NCI-H1105 (cell line): ENCODE data around the gene CACNA2D3.
"Not testable (repeated sequence)": the region's sequence is repeated elsewhere in the genome, so short reads cannot be mapped to it uniquely, and the experiment has no call there.

ENCODE experiments used
- DNase-seq: peaks from one replicate; lab custom pipeline; 2025; lab: John Stamatoyannopoulos, UW

Gene CACNA2D3

DNA sequence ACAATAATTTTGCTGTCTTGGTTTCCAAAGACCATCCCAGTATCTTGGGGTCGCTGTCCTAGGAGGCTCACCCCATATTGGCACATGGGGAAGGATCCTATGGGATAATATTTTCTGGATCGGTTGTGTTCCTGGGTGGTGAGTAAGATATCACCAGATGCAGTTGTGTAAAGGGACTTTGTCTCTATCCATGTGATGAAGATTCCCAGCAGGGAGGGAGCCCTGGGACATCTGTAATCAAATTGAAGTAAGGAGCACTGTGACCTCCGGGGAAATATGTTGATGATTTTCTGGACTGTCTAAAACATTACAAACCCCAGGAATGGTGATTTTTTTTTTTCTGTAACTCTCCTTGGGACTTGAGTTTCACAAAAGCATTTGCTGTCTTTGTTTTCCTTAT is 841.7 kb downstream of the CACNA2D3 start:
- DNase-seq, result no peak

DNA sequence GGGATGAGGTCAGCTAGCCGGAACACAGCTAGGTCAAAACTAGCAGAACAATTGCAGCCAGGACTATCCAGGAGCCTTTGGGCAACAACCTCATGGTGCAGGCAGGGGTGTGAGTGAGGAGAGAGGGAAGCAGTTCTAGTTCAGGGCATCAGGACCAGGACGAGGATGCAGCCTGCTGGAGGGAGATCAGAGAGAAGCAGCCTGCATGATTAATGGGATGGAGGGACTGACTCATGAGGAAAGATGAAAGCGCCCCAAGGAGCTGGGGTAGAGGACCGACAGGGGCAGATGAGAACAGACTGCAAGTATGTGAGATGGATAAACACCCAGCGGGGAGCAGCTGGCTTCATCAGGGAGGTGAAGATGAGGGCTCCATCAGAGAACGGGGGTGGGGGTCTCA is 843.4 kb downstream of the CACNA2D3 start:
- DNase-seq, result no peak

DNA sequence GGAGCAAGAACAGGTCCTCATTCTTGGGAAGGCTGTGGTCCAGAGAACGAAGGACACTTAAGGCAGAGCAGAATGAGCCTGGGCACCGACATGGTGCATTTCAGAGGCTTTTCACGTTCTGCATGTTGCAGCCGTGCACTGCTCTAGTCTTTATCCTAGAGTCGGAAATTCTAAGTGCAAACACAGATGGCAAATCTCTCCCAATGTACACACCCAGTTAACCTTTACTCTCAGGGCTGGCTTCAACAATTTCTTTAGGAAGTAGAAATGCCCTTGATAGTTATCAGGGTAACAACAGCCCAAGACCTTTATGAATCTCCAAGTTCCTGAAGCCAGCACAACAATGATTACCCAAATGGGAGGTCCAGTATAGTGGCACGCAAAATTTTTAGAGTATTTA is 844.6 kb downstream of the CACNA2D3 start:
- no peak for DNase-seq

DNA sequence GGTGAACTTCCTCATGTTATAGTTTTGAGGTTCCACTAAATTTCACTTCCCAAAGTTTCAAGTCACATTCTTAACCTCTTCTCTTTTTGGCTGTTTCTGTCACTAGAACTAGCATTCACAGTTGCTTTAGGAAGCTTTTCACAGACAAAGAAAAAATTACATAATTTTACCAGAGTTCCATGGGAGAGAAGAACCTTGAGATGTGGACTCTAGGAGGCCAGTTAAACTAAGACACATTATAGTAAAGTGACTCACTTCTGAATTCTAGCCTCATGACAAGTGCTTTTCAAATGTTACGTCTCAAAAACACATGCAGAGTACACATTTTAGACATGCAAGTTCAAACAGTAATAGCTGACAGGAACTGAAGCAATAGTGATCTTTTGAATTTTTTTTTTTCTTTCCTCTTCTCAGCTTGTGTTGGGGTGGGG is 845.4 kb downstream of the CACNA2D3 start:
- no peak for DNase-seq

DNA sequence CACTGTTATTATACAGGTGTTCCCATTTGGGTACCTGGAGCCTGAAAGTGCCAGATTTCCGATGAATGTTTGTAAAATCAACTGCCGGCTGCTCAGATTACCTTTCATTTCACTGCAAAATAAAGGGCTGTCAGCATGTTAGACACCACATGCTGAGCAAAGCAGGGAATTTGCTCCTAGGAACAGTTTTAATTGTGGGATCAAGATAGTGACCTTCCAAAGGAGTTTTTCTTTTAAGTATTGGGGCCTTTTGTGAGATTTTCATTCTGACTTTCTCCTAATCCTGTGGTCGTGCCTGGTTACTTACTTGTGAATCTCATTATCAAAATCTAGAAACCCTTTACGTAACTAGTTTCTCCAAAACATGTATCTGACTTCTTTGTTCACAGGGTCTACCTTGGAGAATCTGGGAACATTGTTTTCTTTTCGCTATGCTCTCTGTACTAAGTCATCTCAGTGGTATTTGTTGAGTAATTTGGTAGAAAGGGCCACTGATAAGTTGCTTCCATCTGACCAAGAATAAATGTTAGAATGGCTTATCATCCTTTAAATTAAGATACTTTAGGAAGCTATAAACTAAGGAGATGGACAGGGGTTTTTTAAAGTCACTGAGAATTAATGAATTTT is 846.3 kb downstream of the CACNA2D3 start:
- no peak for DNase-seq

DNA sequence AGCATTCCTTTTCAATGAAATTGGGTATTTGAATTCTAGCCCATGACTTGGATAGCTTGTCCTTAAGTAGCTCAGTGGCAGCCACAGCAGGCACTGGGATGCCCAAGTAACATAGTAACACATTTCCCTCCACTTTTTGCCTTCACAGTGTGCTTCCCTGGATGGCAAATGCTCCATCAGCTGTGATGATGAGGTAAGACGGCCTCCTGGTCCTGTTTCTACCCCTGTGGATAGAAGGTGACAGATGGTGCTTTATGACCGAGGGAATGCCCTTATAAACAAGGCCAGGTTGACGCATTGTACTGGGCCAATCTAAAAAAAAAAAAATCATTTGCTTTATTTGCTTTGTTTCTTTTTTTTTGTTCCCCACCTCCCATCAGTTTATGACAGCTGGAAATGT is 847.3 kb downstream of the CACNA2D3 start:
- no peak for DNase-seq

DNA sequence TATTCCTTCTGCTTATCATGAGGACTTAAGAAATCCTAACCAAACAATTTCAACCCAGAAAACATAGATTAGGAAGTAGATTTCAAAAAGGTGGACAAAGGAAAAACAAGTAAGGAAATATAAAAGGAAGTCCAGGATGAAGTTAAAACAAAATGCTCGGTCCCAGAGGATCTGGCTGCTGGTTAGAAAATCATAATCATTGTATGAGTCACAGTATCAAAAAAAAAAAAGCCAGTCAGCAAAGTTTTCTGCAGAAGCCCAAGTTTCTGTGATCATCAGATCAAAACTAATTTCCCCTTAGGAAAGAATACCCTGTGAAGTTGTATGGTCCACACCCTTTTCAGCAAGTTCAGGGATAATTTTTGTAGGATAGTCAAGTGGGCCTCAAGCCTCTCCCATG is 848.5 kb downstream of the CACNA2D3 start:
- DNase-seq, result no peak

DNA sequence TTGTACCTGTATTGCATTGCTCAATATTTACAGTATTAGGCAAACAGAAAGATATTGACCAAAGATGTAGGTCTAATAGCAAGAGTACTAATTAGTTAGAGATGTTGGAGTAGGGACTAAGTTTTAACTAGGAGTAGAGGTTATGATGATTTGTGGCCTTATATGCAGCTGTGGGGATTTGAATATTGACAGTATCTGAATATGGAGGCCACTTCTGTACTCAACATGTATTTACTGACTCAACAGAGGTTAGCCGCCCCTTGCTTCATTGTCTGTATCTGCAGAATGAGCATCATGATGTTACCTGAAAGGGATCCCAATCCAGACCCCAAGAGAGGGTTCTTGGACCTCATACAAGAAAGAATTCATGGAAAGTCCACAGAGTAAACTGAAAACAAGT is 855.1 kb downstream of the CACNA2D3 start:
- DNase-seq, result no peak

DNA sequence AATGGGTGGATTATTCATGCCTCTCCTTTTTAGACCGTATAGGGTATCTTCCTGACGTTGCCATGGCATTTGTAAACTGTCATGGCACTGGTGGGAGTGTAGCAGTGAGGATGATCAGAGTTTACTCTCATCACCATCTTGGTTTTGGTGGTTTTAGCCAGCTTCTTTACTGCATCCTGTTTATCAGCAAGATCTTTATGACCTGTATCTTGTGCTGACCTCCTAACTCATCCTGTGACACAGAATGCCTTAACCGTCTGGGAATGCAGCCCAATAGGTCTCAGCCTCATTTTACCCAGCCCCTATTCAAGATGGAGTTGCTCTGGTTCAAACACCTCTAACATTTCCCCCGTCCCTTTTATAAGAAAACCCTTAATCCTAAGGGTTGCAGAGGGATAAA is 855.6 kb downstream of the CACNA2D3 start:
- not testable (repeated sequence) for DNase-seq

DNA sequence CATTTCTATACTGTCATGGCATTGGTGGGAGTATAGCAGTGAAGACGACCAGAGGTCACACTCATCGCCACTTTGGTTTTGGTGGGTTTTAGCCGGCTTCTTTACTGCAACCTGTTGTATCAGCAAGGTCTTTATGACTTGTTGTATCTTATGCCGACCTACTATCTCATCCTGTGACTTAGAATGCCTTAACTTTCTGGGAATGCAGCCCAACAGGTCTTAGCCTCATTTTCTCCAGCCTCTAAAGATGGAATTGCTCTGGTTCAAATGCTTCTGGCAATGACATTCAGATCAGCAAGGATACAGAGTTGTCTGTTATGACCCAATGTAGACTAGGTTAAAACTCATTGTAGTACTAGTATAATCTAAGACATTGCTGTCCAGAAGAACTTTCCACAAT is 860.5 kb downstream of the CACNA2D3 start:
- no peak for DNase-seq

DNA sequence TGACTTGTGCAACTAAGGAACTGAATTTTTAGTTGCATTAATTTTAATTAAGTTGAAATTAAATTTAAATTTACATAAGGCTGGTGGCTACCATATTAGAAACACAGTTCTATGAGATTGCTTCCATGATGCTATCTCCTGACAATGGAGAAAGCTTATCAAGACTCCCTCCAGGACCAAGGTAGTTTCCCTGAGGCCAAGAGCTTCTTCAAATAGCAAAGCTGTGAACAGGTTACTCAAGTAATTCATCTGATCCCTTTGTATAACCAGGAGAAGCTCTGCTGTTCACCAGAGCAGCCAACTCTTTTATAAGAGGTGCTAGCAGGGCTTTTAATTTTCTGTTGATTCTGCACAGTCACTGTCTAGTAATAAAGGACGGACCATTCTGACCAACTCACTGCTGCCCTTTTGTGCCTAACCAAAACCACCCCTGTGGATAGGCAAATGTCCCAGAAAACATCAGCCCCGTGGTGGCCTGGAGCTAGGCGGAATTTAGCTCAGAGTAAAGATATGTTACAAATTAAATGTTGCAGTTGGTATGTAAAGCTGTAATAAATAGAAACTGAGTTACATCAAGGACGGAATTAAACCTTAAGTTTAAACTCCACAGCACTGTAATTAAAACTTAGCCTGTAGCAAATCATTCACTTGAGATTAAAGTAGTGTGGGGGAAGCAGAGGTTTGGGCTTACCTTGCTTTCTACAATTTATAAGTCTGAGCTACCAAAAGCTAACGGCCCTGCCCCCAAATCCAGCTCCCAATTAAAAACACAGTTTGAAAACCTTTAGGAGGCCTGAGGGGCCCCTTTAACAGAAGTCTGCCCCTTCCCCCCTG is 861.1 kb downstream of the CACNA2D3 start:
- DNase-seq, result no peak

DNA sequence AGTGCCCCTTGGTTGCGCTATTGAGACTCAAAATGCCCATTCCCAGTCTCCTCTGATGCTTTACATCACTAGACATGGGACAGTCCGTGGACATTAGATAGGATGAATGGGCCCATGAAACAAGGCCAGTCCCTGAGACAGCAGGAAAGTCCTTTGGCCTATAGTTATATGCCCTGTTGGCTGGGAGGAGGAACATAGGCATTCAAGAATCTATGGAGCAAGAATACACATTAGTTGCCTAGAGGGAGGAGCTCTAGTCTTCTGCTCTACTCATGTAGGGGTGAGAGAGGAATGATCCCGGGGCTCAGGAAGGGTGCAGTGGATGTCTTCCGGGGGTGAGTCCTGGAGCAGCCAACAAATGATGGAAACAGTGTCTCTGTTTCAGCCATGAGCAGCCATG is 863.5 kb downstream of the CACNA2D3 start:
- DNase-seq, result no peak

DNA sequence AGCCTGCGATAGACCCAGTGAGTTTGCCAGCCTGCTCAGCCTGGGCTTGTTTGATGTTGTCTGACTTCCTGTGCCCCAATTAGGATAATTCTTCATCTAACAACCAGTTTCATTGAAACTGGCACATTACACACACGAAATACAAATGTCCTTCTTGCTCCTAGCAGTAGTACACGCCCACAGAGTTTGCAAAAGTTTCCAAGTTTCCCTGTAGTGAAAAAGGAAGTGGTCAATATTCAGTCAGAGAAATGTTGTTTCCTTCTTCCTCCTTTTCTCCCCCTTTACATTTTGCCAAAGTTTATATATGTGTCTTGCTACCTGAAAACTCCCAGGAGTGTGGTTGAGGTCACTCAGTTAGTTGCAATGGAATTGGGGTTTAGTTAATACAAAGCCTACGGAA is 863.9 kb downstream of the CACNA2D3 start:
- DNase-seq, result no peak

DNA sequence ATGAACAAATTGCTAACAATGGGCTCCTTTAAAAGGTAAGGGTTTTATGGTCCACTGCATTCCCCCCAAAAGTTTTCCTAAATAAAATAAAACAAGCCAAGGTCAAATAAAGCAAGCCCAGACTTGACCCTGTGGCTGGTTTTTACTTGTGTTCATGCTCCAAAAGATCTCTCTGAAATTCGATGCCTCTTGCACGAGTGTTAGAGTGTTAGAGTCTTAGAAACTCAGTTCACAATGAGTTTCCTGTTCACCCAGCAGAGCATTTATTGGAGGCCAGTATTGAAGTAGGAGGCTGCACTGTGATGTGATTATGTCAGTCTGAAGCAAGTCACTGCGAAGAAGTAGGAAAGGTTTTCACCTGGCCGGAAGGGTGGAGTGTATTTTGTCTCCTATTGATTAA is 865.4 kb downstream of the CACNA2D3 start:
- peak; percentile 16 for DNase-seq

DNA sequence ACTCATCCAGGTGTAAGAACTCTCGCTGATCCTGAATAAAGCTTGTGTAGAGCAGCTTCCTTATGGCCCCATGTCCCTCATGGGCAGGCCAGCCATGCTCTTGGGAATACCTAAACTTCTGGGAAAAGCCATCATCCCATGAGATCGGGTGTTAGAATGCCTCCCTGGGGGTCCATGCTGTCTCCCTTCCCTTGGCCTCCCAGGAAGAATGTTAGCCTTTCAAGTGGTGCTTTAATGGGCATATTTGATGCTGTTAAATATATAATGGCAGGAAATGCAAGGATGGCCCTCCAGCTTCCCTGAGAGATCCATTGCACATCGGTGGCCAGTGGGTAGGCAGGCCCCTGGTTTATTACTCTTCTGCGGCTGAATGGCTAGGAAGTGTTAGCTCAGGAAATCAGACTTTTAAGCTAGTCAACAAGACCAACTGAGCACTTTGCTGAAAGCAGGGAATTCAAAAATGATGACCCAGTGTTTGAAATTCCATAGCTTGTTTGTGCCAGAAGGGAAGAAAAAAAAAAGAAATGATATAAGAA is 866.0 kb downstream of the CACNA2D3 start:
- no peak for DNase-seq

DNA sequence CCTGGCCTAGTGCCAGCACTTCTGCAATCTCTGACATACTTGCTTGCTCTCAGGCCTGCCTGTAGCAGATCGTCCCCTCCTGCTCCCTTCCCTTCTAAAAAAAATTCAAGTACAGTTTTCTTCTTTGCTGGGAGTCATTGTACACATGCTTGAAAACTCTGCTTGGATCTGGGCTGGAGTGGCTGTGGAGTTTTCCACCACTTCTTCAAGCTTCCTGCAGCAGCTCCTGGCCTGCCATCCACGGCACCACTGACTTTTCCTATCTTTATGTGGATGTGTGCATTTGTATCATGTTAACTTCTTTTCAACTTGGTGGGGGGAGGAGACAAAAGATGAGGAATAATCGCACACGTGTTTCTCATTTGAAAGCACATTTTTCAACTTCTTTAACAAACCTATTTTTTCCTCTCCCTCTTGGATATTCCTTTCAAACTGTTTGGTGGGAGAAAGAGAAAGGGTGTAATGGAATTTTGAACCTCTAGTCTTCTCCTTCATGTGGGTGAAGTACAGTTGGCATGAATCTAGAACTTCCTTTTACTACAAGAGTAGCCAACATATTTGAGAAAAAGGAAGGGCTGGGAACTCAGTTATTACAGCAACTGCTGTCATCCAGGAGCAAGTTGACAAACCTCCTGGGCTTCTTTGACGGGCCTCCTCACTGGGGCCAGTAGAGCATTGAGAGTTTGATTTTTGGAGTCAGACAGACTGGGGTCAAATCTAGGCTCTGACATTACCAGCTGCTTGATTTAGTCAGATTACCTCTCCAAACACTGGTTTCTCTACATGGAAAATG is 866.7 kb downstream of the CACNA2D3 start:
- no peak for DNase-seq

DNA sequence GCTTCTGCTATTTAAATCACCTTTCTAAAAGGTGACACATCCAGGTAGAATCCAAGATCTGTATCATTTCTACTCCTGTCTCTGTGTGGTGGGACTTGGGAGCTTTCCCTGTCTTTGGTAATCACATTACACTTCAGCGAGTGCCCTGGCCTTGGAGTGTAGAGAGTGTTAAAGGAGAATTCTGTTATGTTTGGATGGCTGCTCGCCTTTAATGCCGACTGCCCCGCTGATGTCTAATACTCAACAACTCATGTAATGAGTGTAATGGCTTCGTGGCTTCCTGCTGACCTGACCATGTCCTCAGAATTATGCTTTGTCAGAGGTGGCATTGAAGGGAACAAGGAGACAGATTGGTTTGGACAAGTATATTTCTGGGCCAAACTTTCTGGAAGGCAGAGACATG is 871.8 kb downstream of the CACNA2D3 start:
- DNase-seq, result no peak

DNA sequence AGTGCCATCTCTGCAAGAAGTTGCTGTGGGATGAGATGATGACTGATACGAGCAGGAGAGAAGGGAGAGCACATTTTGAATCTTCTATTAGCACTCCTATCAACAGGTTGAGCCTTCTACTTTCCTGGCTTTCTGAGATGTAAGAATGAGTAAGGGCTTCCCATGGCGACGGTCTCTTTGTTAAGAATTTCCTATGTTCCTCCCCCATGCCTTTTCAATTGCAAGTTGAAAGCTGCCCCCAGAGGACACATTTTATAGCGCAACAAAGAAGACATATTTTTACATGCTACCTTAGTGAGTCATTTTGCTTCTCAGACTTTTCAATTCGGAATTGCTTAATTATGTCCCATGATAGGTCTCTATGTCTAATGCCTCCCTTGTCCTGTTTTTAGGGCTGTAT is 876.8 kb downstream of the CACNA2D3 start:
- DNase-seq, result no peak

DNA sequence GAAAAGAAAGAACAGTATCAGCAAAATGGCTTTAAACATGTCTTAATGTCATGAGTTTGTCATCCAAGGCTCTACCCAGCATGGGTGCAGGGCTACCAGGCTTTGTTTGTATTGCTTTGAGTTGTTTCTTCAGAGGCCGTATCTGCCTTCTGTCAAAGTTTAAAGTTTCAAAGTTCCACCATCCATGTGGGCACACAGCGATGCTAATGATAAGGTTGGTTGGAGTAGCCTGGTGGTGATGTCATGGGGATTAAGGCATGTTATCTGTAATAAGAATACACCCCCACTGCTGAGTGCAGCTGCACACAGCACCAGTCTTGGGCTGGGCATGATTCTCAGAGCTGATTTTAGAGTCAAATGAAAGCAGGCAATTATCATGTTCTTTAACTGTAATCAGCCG is 877.5 kb downstream of the CACNA2D3 start:
- peak; percentile 5 for DNase-seq

DNA sequence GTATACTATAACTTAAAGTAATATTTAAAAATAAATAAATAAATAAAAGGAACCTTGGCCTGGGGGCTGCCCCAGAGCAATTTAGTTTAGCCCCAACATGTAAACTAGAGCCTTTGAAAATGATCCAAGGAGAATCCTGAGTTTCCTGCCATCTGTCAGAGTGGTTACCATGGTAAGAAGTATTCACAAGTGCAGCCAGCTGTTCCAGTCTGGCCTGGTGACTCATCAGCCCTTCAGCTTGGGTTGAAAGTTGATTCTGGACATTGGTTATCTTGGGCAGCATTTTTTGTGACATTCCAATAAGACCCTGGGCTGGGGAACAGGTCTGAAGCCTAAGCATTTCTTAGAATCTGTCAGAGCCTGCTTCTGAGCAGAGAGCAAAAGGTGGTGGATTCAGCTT is 878.2 kb downstream of the CACNA2D3 start:
- no peak for DNase-seq

DNA sequence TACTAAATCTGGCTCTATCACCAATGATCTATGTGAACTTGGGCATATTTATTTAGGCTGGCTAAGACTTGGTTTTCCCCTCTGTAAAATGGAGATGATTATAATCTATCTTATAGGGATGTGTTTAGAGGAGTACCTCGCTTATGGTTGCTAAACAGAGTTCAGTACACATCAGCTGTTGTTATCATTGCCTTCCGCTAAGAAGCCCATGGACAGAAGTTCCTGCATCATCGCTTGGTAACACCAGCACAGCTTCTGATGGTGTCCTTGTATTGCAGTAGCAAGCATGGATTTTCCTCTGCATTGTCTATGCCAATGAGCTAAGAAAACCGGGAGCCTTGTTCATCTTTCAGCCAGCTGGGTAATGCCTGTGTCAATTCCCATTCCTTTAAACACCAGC is 878.6 kb downstream of the CACNA2D3 start:
- DNase-seq, result no peak

DNA sequence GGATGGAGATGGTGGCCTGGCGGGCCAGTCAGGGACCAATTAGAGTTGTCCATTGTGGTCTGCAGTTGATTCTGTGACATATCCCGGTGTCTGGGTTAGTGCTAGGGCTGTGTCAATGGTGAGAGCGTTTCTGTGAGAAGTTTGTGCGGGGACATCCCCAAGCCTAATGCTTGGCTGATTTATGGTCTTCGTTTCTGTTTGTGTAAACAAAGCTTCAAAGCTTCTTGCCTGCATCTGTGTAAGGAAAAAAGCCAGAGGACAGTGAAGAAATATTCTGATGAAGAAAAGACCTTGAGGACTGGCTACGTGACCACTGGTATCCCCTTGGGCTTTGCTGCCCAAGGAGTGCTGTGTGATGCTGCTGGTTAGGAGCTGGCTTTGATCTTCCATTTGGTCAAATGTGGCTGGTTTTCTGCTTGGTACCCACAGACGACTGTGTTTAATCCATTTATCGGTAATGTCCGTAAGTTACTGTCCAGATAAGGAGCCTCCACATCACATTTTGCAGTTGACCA is 880.1 kb downstream of the CACNA2D3 start:
- no peak for DNase-seq
